GM12892 (cell line): Measurements from ENCODE around the gene SPARCL1.

ENCODE experiments used
- POLR2A ChIP-seq: IDR thresholded peaks from 2 replicates; pipeline ENCODE4 v1.6.1; 2011; ENCODE audit warnings: low read depth, low read length, control low read depth
- POLR2AphosphoS5 ChIP-seq: IDR thresholded peaks from 2 replicates; pipeline ENCODE4 v1.6.1; 2011; ENCODE audit warnings: low read depth, low read length, control low read depth
- TAF1 ChIP-seq: IDR thresholded peaks from 2 replicates; pipeline ENCODE4 v1.6.1; 2011; ENCODE audit warnings: low read depth, mild to moderate bottlenecking, control low read depth, low read length, borderline replicate concordance

- TF ChIP-seq POLR2A = no peak
- TF ChIP-seq POLR2AphosphoS5 = no peak
- no peak for TF ChIP-seq TAF1
Observed at GRCh38 chr4:87493115-87493514, 36.1 kb downstream of the SPARCL1 start.
